GM10266 (cell line): ENCODE measurements around the gene DPP10.

Experiments used
- DNase-seq: peaks from one replicate; pipeline ENCODE4 v3.0.0; 2012; ENCODE audit errors: extremely low spot score
- TF ChIP-seq, protein P1 (sequence below): IDR thresholded peaks from 2 replicates; pipeline ENCODE4 v1.5.1; 2012; ENCODE audit warnings: mild to moderate bottlenecking, low read depth; ENCODE audit not compliant: control insufficient read depth, insufficient read depth; ENCODE audit errors: missing control alignments

The DPP10 gene

DNA sequence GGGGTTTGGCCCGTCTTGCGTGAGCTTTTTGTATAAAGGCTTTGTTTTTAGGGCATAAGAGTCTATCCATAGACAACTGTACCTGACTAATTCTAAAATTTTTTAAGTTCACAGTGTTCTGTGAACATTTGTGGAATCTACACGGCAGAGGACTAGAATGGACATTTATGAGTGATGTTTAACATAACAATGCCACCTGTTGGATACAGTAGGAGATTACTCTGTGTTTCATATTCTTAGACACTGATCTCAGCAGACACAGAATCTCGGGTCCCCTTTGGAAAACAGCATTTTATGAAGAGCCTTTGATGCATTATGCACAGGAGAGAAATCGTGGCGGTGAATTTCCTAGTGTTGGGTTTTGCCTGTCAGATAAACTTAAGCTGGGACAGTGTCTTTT, 752.2 kb downstream of the DPP10 start:
- no peak for DNase-seq
- TF ChIP-seq, protein P1, sequence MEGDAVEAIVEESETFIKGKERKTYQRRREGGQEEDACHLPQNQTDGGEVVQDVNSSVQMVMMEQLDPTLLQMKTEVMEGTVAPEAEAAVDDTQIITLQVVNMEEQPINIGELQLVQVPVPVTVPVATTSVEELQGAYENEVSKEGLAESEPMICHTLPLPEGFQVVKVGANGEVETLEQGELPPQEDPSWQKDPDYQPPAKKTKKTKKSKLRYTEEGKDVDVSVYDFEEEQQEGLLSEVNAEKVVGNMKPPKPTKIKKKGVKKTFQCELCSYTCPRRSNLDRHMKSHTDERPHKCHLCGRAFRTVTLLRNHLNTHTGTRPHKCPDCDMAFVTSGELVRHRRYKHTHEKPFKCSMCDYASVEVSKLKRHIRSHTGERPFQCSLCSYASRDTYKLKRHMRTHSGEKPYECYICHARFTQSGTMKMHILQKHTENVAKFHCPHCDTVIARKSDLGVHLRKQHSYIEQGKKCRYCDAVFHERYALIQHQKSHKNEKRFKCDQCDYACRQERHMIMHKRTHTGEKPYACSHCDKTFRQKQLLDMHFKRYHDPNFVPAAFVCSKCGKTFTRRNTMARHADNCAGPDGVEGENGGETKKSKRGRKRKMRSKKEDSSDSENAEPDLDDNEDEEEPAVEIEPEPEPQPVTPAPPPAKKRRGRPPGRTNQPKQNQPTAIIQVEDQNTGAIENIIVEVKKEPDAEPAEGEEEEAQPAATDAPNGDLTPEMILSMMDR, result no peak

DNA sequence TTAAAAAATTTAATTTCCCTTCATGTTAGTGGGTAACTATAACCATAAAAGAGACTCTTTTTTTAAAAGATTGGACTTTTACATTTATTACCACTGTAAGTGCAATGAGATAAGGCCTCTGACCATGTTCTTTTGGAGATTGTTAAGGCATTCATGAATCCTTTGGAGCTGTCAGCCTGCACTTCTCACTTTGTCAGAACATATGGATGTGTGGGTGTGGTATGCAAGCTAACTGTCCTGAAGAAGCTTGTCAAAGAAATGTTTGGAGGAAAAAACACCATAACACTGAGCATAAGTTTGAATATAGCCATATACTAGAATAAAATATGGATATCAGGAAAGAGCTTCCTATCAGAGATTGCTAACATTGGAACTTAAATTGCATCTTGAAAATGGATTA, 754.1 kb downstream of the DPP10 start:
- TF ChIP-seq, protein P1, result no peak
- DNase-seq, result no peak

DNA sequence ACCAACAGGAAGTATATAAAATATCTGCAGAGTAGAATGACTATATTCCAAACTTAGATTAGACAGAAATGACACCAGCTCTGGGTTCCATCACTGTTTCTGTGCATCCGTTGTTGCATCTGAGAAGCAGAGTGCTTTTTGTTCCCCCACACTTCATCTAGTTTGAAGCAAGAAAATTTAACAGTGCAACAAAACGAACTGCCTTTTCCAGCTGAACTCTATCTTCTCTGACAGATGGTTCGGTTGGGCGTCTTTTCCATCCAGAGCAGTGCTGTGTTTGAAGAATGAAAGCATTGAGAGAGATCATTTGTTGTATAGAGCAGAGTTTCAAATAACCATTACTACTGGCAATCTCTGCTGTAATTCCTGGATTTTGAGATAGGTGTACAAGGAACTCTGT, 757.5 kb downstream of the DPP10 start:
- TF ChIP-seq, protein P1, result no peak

DNA sequence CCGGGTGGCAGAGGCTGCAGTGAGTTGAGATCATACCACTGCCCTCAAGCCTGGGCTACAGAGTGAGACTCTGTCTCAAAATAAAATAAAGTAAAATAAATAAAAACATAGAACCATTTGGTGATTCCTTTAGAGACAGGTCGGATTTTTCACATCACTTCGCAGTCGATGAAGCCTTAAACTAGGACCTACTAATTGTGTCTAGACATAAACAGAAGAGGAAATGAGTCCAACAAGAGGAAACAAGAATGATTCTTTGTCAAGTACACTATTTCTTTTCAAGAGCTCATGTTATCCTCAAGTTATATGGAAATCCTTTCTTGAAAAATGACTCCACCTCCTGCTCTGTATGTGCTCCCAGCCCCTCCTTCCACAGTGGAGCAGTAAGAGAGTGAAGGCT, 758.9 kb downstream of the DPP10 start:
- TF ChIP-seq, protein P1, result no peak
- no peak for DNase-seq

More for the DNA sequence above, 757.5 kb downstream of the DPP10 start:
- DNase-seq, result no peak

DNA sequence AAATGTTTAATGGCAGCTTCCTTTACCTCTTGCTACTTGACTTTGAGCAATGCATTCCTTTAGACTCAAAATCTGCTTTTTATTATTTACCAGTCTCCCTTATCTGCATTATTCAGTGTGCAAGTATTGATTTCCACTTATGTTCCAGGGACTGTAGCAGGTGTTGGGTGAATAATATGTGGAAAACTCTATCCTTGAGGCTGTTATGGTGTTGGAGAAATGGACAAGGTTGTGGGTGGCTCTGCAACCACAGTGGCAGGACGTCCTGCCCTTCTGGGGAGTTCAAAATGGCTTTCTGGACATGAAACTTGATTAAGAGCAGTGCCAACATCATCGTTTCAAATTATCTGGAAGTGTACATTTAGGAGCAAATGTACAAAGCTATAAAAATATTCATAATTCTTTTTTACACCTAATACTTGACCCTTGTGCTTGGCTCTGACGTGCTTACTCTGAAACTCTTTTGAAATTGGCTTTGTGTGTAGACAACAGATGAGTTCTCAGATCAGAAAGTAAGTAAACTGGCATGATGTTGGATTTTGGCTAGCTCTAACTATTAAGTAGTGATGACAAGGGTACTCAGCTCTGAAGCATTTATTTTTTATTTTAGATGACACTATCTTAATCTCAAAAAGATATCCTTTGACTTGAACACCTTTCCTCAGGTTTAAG, 766.2 kb downstream of the DPP10 start:
- no peak for DNase-seq
- TF ChIP-seq, protein P1, result no peak

DNA sequence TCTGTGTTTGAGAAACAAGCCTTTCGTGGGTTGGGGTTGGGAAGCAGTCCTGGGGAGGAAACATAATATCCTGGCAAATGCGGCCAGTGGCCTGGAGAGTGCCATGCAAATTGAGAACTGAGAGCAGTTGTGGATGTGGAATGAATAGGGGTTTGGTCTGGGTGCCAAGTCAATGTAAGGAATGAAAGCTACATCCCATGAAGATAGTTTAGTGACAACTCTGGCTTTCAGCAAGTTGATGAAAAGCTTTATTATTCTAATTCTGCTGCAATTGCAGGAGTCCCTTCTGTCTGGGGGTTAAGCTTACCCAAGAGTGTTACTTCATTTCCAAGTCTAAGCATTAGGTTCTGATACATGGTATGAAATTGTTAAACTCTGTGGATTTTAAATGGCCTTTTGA, 771.6 kb downstream of the DPP10 start:
- no peak for DNase-seq
- TF ChIP-seq, protein P1, result no peak

DNA sequence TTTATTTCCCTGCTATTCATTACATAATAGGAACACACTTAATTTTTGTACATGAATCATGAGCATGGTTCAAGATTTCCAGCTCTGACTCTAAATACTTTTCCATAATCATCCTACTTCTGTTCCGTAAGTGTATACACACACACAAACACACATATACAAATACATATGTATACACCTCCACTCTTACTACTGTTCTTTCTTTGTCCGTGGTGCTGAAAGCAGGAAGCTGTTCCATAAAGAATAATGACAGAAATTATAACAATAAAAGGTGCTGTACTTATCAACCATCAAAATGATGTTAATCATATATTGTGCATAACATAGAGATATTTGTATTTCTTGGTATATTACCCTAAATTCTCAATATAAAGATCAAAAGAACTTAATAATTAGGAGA, 776.9 kb downstream of the DPP10 start:
- no peak for DNase-seq
- TF ChIP-seq, protein P1, result no peak
